HG03378 (cell line): ENCODE results near the gene VIPR2.
"Not testable (repeated sequence)": the region's sequence is repeated elsewhere in the genome, so short reads cannot be mapped to it uniquely, and the experiment has no call there.

ENCODE experiments used
- ATAC-seq: cut with Tn5 transposase; IDR thresholded peaks from one replicate; pipeline ENCODE4 v1.9.1; 2021; ENCODE audit warnings: mild to moderate bottlenecking, moderate library complexity; ENCODE audit not compliant: unreplicated experiment

The VIPR2 gene

GRCh38 chr7:159105832-159106811 is 38.5 kb downstream of the VIPR2 start:
- no peak for ATAC-seq

- ATAC-seq = no peak
These were observed 39.4 kb downstream of the VIPR2 start for GRCh38 chr7:159105066-159105780.

- no peak for ATAC-seq
These were observed 40.3 kb downstream of the VIPR2 start for GRCh38 chr7:159104188-159104920.

GRCh38 chr7:159103382-159104187 is 41.1 kb downstream of the VIPR2 start:
- ATAC-seq = no peak

- ATAC-seq = no peak
These were observed 41.8 kb downstream of the VIPR2 start for GRCh38 chr7:159102681-159103381.

DNA sequence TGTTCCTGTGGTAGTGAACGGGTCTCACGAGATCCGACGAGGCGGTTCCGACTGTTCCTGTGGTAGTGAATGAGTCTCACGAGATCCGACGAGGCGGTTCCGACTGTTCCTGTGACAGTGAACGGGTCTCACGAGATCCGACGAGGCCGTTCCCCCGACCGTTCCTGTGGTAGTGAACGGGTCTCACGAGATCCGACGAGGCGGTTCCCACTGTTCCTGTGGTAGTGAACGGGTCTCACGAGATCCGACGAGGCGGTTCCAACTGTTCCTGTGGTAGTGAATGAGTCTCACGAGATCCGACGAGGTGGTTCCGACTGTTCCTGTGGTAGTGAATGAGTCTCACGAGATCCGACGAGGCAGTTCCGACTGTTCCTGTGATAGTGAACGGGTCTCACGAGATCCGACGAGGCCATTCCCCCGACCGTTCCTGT is 43.0 kb downstream of the VIPR2 start:
- not testable (repeated sequence) for ATAC-seq

DNA sequence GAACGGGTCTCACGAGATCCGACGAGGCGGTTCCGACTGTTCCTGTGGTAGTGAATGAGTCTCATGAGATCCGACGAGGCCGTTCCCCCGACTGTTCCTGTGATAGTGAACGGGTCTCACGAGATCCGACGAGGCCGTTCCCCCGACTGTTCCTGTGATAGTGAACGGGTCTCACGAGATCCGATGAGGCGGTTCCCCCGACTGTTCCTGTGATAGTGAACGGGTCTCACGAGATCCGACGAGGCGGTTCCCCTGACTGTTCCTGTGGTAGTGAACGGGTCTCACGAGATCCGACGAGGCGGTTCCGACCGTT is 43.6 kb downstream of the VIPR2 start:
- not testable (repeated sequence) for ATAC-seq

DNA sequence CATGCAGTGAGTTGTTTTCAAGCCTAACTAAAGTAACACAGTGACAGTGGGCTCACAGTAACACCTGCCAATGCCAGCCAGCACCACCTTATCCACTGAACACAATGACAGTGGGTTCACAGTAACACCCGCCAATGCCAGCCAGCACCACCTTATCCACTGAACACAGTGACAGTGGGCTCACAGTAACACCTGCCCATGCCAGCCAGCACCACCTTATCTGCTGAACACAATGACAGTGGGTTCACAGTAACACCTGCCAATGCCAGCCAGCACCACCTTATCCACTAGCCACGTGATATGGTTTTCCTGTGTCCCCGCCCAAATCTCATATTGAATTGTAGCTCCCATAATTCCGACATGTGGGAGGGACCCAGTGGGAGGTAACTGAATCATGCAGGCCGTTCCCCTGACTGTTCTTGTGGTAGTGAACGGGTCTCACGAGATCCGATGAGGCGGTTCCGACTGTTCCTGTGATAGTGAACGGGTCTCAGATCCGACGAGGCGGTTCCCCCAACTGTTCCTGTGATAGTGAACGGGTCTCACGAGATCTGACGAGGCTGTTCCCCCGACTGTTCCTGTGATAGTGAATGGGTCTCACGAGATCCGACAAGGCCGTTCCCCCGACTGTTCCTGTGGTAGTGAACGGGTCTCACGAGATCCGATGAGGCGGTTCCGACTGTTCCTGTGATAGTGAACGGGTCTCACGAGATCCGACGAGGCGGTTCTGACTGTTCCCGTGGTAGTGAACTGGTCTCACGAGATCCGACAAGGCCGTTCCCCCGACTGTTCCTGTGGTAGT is 44.2 kb downstream of the VIPR2 start:
- ATAC-seq = not testable (repeated sequence)

- no peak for ATAC-seq
These were observed 44.9 kb downstream of the VIPR2 start for GRCh38 chr7:159099711-159100231.

DNA sequence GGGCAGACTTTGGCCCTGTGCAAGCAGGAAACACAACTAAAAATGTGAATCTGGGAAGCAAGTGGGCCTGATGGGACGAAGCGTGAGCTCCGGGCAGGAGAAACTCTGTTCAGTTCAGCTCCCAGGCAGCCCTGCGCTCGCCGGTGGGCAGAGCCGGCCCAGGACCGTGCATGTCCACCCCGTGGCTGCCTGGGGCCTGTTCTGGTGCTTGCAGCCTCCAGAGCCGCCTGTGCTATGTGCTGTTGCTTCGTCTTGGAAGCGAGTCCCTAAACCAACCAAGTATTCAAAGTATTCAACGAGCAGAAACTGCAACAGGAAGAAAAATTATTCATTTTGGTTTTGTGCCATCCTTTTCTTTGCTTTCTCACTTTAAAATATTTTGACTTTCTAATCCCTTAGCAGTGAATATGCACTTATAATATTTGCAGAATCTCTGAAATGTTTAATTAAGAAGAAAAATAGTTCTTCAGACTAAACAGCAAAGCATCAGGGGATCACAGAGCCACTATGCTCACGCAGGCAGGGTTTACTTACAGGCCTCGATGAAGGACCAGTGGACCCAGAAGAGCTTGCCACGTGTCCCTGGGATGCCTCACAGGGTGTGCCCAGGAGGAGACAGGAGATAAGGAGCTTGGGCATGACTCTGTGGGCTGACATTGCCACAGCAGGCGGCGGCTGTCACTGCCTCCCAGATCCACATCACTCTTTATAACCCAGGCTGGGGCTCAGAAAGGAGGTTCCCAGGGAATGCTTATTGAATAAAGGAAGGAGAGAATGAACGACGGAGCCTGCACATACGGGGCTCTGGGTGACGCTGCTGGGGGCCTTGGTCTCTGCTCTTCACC is 45.6 kb downstream of the VIPR2 start:
- ATAC-seq = no peak

DNA sequence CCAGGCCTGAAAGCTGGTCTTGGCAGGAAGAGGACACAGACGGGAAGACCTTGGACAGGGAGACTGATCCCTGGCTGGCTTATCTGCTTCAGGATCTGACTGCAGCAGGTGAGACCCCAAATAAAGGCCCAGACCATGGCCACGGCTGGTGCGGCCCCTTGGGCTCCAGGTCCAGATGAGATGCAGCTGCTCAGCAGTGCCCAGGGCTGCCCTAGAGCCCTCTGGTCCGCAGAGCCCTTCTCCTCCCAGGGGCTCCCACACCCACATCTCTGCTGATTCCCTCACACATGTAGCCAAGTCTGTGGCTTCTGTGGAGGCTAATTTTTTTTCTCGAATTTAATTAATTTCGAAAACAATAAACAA is 46.3 kb downstream of the VIPR2 start:
- no peak for ATAC-seq

DNA sequence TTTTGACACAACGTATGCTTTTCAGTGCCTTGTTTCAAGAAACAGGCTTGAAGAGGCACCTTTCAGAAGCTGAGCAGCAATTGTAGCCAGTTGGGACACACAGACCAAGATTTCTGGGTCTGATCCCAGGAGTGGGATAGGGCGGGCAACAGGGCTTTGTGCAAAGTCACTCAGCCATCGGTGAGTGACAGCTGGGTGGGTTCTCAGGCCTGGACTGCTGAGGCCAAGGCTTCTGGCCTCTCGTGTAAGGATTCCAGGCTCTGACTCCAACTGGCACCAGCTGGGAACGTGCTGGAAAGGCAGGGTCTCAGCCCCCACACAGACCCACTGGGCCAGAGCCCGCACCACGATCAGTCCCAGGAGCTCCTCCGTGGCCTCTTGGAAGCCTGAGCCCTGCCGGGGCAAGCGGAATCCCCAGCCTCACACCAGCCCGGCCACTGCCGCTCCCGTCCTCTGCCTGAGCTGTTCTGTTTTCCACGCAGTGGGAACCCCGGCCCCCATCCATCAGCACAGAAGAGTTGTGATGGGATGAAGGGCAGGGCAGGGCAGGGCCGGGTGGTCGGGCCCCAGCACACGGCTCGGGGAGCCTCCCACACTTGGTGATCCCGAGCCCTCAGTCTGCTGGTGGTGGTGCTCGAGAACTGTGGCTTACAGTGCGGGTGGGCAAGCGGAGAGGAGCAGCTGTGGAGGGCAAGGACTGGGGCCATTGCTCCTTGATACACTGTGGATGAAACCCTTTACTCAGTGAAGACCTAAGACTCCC is 46.8 kb downstream of the VIPR2 start:
- ATAC-seq = no peak

DNA sequence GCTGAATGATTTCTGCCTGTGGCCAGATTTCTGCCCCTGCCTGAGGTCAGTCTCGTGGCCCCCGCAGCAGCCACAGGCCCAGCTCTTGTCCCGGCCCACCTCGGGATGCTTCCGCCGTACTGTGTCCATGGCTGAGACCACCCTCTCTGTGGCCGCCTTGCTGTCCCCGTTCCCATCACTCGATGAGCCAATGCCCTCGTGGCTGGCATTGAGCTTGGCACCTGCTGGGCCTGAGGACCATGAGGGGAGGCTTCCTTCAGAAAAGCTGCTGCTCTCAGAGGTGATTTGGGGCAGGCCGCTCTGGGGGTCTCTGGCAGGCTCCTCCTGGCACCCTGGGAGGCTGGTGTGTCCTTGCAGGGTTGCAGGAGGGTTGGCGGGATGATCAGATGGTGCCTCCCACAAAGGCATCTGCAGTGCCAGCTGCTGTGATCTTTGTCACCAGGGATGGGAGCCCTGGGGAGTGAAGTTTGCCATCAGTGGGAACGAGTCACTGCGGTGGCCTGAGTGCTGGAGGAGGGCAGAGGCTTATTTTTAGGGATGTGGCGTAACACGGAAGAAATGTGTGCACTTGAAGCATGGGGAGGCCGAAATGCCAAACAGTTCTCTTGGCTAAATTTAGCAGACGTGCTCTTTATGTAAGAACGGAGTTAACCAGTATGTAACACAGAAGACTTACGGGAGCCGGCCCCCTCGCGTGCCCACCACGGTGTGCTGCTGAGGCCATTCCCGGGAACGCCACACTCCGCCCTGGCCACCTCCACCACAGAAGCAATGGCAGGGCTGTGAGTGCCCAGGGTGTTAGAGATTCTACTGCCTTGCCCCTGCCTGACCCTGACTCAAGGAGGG is 47.7 kb downstream of the VIPR2 start:
- ATAC-seq = no peak

DNA sequence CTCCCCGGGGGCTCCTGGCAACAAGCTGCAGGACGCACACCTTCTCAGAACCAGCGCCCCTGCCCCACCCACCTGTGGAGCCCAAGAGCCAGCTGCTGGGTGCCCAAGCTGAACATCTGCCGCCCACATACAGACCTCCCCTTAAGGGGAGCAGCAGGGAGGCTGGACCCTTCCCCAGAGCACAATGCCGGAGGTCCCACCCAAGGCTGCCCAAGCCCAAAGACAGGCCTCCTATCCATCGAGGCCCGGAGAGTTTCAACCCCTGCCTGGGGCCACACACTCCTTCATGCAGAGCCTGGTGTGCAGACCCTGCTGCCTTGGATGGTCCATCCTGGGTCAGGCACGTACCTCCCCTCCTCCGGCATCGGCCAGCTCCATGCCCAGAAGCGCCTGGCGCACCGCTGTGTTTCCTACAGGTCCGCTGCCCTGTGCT is 48.7 kb downstream of the VIPR2 start:
- no peak for ATAC-seq

- no peak for ATAC-seq
These were observed 49.5 kb downstream of the VIPR2 start for GRCh38 chr7:159094919-159095915.
